SHP77 (cell line): ENCODE measurements around the gene ILDR1.

Source experiments
- DNase-seq, 2 experiments: peaks; one replicate each; lab custom pipeline; 2025; lab: John Stamatoyannopoulos, UW

The ILDR1 gene

GRCh38 chr3:121992601-121993560, 29.2 kb downstream of the ILDR1 start:
- DNase-seq, result no peak

GRCh38 chr3:121989943-121990342, 32.1 kb downstream of the ILDR1 start:
- DNase-seq, result no peak

- no peak for DNase-seq
These were observed 33.9 kb downstream of the ILDR1 start for GRCh38 chr3:121988146-121988545.

GRCh38 chr3:121985846-121986245, 36.2 kb downstream of the ILDR1 start:
- DNase-seq, result no peak

GRCh38 chr3:121981473-121981872, 40.6 kb downstream of the ILDR1 start:
- DNase-seq, result no peak

GRCh38 chr3:121980450-121980796, 41.6 kb downstream of the ILDR1 start:
- no peak for DNase-seq

GRCh38 chr3:121979734-121980449, 42.2 kb downstream of the ILDR1 start:
- no peak for DNase-seq

GRCh38 chr3:121979246-121979645, 42.8 kb downstream of the ILDR1 start:
- DNase-seq, result no peak

- no peak for DNase-seq
These were observed 45.3 kb downstream of the ILDR1 start for GRCh38 chr3:121976727-121977126.

- DNase-seq, result no peak
These were observed 46.2 kb downstream of the ILDR1 start for GRCh38 chr3:121975702-121976302.

GRCh38 chr3:121974601-121975111, 47.4 kb downstream of the ILDR1 start:
- no peak for DNase-seq

- DNase-seq, result no peak
These were observed 52.0 kb downstream of the ILDR1 start for GRCh38 chr3:121970047-121970446.

- DNase-seq, result no peak
These were observed 52.4 kb downstream of the ILDR1 start for GRCh38 chr3:121969631-121970030.

GRCh38 chr3:121963608-121964007, 58.4 kb downstream of the ILDR1 start:
- no peak for DNase-seq

GRCh38 chr3:121962443-121962842, 59.6 kb downstream of the ILDR1 start:
- DNase-seq, result no peak

GRCh38 chr3:121961283-121961682, 60.8 kb downstream of the ILDR1 start:
- no peak for DNase-seq

GRCh38 chr3:121958801-121959200, 63.2 kb downstream of the ILDR1 start:
- DNase-seq, result no peak

- no peak for DNase-seq
These were observed 64.2 kb downstream of the ILDR1 start for GRCh38 chr3:121957674-121958415.

GRCh38 chr3:121956363-121956762, 65.7 kb downstream of the ILDR1 start:
- DNase-seq, result no peak

GRCh38 chr3:121951291-121951919, 70.6 kb downstream of the ILDR1 start:
- no peak for DNase-seq

- DNase-seq, result no peak
These were observed 73.4 kb downstream of the ILDR1 start for GRCh38 chr3:121948641-121949040.
